CD4-positive, alpha-beta T cell (primary cell): ENCODE results near the gene VLDLR. TPM values are rescaled to one million over a fixed set of nuclear protein-coding genes. Genes with fewer than 3 reads are reported as not detected.

ENCODE experiments used
- ATAC-seq: fragments of 200-7000 bp; cut with Tn5 transposase; one replicate; pipeline ENCODE4 v1.10.0; 2022; ENCODE audit warnings: mild to moderate bottlenecking; ENCODE audit not compliant: poor library complexity
- CTCF ChIA-PET: fragments of 350-600 bp; sonication (Branson Sonifier 250); formaldehyde crosslinking; loops from one replicate; lab custom pipeline; 2021; ENCODE audit warnings: antibody characterized with exemption, inconsistent platforms; lab: Charles Lee
- POLR2A ChIA-PET: fragments of 350-600 bp; sonication (Branson Sonifier 250); formaldehyde crosslinking; loops from one replicate; lab custom pipeline; 2021; ENCODE audit warnings: antibody characterized with exemption, inconsistent platforms; lab: Charles Lee
- DNase-seq, 14 experiments: peaks; one replicate each; pipeline ENCODE4 v3.0.0-alpha.2; 2013 to 2020; ENCODE audit warnings: mixed read lengths in 2 of 14
- H3K27ac ChIP-seq, 2 donors: one replicate each; pipeline versions ENCODE4 v1.5.1 to v1.7.0; 2013; ENCODE audit warnings: low read length in 2 of 2, low read depth in 1 of 2, mild to moderate bottlenecking in 1 of 2
- H3K27me3 ChIP-seq, 2 experiments: 1 replicate in 1 of 2; 2 replicates in 1 of 2; pipeline versions ENCODE4 v1.6.1 to v1.7.0; 2013; ENCODE audit warnings: low read length in 2 of 2, control low read depth in 1 of 2, mild to moderate bottlenecking in 1 of 2, moderate library complexity in 1 of 2; ENCODE audit not compliant: insufficient read depth in 2 of 2, control insufficient read depth in 1 of 2
- H3K36me3 ChIP-seq: one replicate; pipeline ENCODE4 v1.6.1; 2013; ENCODE audit warnings: low read length, control low read depth; ENCODE audit not compliant: insufficient read depth
- H3K4me1 ChIP-seq: one replicate; pipeline ENCODE4 v1.6.1; 2013; ENCODE audit warnings: low read length, control low read depth; ENCODE audit not compliant: insufficient read depth
- H3K4me3 ChIP-seq: one replicate; pipeline ENCODE4 v1.5.1; 2013; ENCODE audit warnings: mild to moderate bottlenecking, low read length, moderate library complexity
- H3K9me3 ChIP-seq, 2 experiments: 1 replicate in 1 of 2; 2 replicates in 1 of 2; pipeline versions ENCODE4 v1.6.1 to v1.7.0; 2013; ENCODE audit warnings: low read length in 2 of 2, mild to moderate bottlenecking in 2 of 2, control low read depth in 1 of 2, moderate library complexity in 1 of 2; ENCODE audit not compliant: control insufficient read depth in 1 of 2, insufficient read depth in 1 of 2
- H3K27ac Mint-ChIP-seq: one replicate; pipeline ENCODE4 v1.8.0; 2020; ENCODE audit warnings: mixed read lengths
- H3K27me3 Mint-ChIP-seq: one replicate; pipeline ENCODE4 v1.8.0; 2021; ENCODE audit warnings: mixed read lengths
- H3K36me3 Mint-ChIP-seq: one replicate; pipeline ENCODE4 v1.8.0; 2021; ENCODE audit warnings: low read depth, mixed read lengths
- H3K4me1 Mint-ChIP-seq: one replicate; pipeline ENCODE4 v1.8.0; 2021; ENCODE audit warnings: low read depth, mixed read lengths
- H3K4me3 Mint-ChIP-seq: one replicate; pipeline ENCODE4 v1.8.0; 2020; ENCODE audit warnings: mild to moderate bottlenecking, mixed read lengths
- H3K9me3 Mint-ChIP-seq: one replicate; pipeline ENCODE4 v1.8.0; 2020; ENCODE audit warnings: mixed read lengths
- CTCF ChIP-seq: fragments of 200-600 bp; IDR thresholded peaks from one replicate; pipeline ENCODE4 v1.8.0; 2022; ENCODE audit warnings: antibody characterized with exemption, mild to moderate bottlenecking
- intact Hi-C, 2 experiments: fragments of 100-400 bp; cut with DNase I in 1 of 2; cut with micrococcal nuclease in 1 of 2; formaldehyde crosslinking; loops; one replicate each; pipeline versions ENCODE4 v1.15.1 to v1.9.0; 2023 to 2025; cut with DNase I, micrococcal nuclease
- total RNA-seq, 174 experiments: library from RNA in 2 of 174; stranded (reverse) in 2 of 174; gene quantifications; one replicate each; pipeline ENCODE4 v1.2.3 and lab custom pipeline; 2021 to 2026

VLDLR gene
- total RNA-seq, 2 experiments from 2014 or later = 0.08 TPM; not detected in 1

GRCh38 chr9:2693056-2693455 is 71.5 kb downstream of the VLDLR start:
- Histone ChIP-seq H3K27ac (no peak overlapping the region), H3K36me3 (no peaks in the 10 kb centered on the region), H3K27me3 (no peaks in the 10 kb centered on the region), H3K4me1 (no peaks in the 10 kb centered on the region), H3K4me3 (no peak overlapping the region), H3K9me3 (no peaks in the 10 kb centered on the region)
- ChIA-PET CTCF (no interaction called here), POLR2A (no interaction called here)
- H3K9me3 Mint-ChIP-seq = no peaks in the 10 kb centered on the region
- H3K4me1 Mint-ChIP-seq = no peaks in the 10 kb centered on the region
- no peaks in the 10 kb centered on the region for H3K27me3 Mint-ChIP-seq
- H3K4me3 Mint-ChIP-seq = no peak overlapping the region
- intact Hi-C loops = no loop called here
- H3K27ac Mint-ChIP-seq = no peak overlapping the region
- no peak for ATAC-seq
- TF ChIP-seq CTCF = no peak
- no peak for DNase-seq
- H3K36me3 Mint-ChIP-seq = no peaks in the 10 kb centered on the region

GRCh38 chr9:2697492-2697891 is 75.9 kb downstream of the VLDLR start:
- Histone ChIP-seq H3K4me1 (no peaks in the 10 kb centered on the region), H3K4me3 (no peak overlapping the region), H3K27ac (no peak overlapping the region), H3K9me3 (no peaks in the 10 kb centered on the region), H3K27me3 (no peaks in the 10 kb centered on the region), H3K36me3 (no peaks in the 10 kb centered on the region)
- ATAC-seq = no peak
- POLR2A ChIA-PET = no interaction called here
- Mint-ChIP-seq H3K4me1 (no peaks in the 10 kb centered on the region), H3K9me3 (no peaks in the 10 kb centered on the region), H3K27ac (no peak overlapping the region), H3K36me3 (no peaks in the 10 kb centered on the region), H3K4me3 (no peak overlapping the region), H3K27me3 (no peaks in the 10 kb centered on the region)
- no peak for DNase-seq
- CTCF ChIA-PET = no interaction called here
- TF ChIP-seq CTCF = no peak
- intact Hi-C loops = no loop called here

GRCh38 chr9:2700398-2700797 is 78.8 kb downstream of the VLDLR start:
- Mint-ChIP-seq H3K4me1 (no peaks in the 10 kb centered on the region), H3K9me3 (no peaks in the 10 kb centered on the region), H3K27me3 (no peaks in the 10 kb centered on the region), H3K27ac (no peak overlapping the region), H3K4me3 (no peak overlapping the region), H3K36me3 (no peaks in the 10 kb centered on the region)
- intact Hi-C loops = no loop called here
- TF ChIP-seq CTCF = no peak
- no peaks in the 10 kb centered on the region for H3K36me3 ChIP-seq
- no peaks in the 10 kb centered on the region for H3K9me3 ChIP-seq
- no peaks in the 10 kb centered on the region for H3K4me1 ChIP-seq
- no peak for DNase-seq
- ChIA-PET CTCF (no interaction called here), POLR2A (no interaction called here)
- no peaks in the 10 kb centered on the region for H3K27me3 ChIP-seq
- no peak for ATAC-seq
- no peak overlapping the region for H3K27ac ChIP-seq
- no peak overlapping the region for H3K4me3 ChIP-seq
